ENCODE results near the gene KIF2C.
"Not testable (repeated sequence)": the region's sequence is repeated elsewhere in the genome, so short reads cannot be mapped to it uniquely, and the experiment has no call there.

Gene KIF2C

DNA sequence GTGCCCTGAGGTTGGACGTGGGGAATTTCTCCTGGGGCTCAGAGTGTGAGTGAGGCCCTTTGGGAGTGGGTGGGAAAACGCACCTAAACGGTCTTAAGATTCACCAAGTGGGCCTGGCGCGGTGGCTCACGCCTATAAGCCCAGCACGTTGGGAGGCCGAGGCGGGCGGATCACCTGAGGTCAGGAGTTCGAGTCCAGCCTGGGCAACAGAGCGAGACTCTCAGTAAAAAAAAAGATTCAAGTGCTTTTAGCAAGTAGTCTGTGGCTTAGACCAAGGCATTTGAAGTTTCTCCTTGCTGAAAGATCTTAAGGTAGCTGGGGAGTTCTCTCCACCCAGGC, 37.1 kb downstream of the KIF2C start:
- no peak for DNase-seq

DNA sequence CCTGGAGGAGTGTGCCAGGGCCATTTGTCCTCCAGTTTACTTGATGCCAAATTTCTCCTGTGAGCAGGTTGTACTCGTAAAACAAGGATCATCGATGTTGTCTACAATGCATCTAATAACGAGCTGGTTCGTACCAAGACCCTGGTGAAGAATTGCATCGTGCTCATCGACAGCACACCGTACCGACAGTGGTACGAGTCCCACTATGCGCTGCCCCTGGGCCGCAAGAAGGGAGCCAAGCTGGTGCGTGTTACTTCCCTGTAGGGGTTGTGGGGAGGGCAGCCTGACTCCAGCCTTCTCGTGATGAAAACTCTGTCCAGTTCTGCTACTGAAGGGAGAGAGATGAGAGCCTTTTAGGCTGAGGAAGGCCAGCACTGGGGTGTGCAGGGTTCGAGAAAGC, 37.9 kb downstream of the KIF2C start:
- DNase-seq = no peak

DNA sequence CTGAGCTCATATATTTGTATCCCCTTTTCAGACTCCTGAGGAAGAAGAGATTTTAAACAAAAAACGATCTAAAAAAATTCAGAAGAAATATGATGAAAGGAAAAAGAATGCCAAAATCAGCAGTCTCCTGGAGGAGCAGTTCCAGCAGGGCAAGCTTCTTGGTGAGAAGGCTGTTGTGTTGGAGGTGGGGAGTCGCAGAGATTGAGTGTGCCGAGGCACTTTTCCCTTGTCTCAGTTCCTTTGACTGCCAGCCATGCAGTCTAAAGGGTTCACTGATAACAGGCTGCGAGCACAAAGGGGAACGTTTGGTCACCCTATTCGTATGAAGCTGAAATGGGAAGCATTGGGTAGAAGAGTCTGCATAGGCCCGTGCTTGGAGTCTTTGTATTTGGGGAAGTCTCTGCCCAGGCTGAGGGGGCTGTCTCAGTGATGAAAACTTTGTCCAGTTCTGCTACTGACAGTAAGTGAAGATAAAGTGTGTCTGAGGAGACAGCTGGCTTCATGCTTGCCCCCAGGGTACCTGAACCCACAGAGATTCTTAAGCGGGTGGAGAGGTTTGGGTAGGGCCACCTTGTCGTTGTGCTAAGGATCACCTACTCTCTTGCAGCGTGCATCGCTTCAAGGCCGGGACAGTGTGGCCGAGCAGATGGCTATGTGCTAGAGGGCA, 38.5 kb downstream of the KIF2C start:
- no peak for DNase-seq

DNA sequence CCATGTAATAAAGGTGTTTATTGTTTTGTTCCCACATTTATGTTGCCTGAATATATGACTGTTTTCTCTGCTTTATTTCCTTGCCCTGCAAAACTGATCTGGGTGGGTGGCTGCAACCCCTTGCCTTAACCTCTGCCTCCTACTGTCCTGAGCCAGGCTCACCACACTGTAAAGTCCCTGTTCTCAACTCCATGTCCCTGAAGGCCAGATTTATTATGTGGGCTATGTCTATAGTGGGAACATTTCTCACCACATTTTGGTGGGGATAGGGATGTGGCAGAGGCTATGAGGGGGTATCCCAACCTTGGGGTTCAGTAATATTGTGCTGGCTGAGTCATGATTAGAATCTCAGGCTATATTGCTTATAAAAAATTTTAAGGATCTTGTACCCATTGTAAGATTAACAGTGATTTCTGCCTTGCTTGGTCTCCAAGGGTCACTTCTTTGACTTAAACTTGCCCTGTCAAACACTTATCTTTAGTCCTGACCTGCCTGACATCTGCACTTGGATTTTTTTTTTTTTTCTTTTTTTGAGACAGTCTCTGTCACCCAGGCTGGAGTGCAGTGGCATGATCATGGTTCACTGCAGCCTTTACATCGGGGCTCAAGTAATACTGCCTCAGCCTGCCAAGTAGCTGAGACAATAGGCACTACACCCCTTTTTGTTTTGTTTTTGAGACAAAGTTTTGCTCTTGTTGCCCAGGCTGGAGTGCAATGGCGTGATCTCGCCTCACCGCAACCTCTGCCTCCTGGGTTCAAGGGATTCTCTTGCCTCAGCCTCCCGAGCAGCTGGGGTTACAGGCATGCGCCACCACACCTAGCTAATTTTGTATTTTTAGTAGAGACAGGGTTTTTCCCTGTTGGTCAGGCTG, 39.3 kb downstream of the KIF2C start:
- DNase-seq = no peak

DNA sequence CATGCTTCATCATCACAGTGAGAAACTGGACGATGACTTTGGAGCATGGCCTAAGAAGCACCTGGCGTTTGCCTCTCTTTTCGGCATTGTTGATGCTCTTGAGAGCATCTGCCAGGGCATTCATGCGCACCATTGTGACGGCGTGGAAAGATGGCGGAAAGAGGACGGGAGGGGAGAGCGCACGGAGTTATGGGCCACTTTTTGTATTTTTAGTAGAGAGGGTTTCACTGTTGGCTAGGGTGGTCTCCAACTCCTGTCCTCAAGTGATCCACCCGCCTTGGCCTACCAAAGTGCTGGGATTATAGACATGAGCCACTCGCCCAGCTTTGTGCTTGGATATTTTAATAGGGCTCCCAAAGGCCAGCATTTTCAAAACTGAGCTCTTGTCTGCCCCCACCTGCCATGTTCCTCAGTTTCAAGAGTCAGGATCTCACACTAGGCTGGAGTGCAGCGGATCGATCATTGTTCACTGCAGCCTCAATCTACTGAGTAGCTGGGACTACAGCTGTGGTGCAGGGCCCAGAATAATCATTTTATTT, 41.0 kb downstream of the KIF2C start:
- no peak for DNase-seq

DNA sequence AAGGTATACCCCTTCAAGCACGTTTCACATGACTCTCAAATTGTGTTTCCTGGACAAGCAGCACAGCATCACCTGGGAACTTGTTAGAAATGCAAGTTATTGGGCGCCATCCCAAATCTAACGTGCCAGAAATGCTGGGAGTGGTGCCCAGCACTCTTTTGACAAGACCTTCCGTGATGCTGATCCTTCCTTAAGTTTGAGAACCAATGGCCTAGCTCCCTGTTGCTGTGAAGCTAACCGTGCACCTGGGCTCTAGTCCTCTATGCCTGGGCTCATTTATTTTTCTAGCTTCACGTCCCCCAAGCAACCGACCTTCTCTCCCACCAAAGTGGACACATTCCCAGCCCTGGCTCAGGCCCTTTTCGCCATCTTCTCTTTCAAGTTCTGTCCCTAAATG, 44.1 kb downstream of the KIF2C start:
- DNase-seq = no peak

DNA sequence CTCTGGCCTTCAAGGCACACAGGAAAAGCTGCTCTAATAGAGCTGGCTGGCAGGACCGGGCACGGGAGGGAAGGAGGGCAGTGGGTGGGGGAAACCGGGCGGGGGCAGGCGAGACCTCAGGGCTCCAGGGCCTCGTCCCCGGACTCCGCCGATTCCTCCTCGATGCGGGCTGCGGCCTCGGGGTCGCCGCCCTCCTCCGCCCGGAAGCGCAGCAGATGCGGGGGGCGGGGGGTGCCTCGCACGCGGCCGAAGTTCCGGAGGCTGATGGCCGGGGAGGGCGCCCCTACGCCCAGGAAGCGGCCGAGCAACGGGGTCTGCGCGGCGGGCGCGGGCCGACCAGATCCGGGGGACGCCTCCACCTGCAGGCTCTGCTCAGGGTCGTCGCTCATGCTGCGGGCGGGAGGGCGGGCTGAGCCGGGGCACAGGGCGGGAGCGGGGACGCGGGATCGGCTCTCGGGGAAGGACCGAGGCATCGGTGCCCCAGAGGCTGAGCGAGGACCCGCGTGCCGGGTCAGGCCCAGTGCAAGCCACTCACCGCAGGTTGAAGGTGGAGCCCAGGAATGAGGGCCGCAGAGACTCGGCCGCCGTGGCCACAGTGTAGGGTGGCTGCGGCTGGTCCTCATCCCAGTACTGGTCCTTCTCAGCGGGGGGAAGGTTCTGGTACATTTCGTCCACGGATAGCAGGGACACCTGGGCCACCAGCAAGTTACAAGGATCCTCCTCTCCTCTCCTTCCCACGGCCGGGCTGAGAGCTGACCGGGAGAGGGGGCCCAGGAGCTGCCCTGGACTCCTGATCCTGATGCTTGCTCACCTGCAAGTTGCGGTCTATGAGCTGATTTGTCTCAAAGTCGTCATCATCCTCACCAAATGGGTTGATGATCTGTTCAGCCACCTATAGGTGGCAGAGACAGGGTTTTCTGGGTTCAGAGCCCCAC, 44.7 kb downstream of the KIF2C start:
- DNase-seq = no peak

DNA sequence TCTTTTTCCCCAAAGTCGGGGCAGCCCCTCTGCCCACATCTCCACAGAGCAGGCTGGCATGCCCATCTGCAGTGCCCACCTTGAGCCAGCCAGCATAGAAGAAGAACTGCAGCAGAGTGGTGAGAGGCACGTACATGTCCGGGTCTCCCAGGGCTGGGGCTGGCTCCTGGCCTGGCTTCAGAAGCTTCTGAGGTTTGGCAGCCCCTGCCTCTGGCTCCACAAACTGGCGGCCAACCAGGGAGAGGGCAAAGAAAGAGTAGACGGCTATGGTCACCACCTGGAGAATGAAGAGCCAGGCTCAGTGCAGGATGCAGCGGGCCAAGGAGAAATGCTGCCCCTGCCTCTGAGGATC, 45.4 kb downstream of the KIF2C start:
- DNase-seq = no peak

DNA sequence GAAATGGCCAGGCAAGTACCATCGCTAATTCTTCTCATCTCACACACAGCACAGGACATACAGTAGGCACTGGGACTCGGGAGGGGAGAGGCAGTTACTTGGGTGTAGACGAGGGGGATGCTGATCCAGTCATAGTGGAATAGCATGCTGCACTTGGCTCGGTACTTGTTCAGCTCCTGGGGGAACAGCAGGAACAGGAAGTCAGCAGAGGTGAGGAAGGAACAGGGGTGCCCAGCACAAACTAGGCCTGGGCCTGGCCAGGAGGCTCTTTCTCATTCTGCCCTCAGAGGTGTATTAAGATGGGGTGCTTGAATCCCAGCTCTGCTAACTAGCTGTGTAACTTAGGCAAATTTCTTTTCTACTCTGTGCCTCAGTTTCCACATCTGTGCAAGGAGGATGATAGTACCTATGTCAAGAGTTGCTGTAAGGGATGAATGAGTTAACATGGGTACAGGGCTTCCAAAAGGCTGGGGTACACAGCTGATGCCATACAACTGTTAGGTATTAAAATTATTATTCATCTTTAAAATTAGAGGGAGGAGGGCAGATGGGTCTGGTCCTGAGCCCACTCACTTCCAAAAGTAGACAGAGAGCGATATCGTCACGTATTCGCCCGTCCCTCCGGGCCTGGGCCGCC, 46.0 kb downstream of the KIF2C start:
- no peak for DNase-seq

DNA sequence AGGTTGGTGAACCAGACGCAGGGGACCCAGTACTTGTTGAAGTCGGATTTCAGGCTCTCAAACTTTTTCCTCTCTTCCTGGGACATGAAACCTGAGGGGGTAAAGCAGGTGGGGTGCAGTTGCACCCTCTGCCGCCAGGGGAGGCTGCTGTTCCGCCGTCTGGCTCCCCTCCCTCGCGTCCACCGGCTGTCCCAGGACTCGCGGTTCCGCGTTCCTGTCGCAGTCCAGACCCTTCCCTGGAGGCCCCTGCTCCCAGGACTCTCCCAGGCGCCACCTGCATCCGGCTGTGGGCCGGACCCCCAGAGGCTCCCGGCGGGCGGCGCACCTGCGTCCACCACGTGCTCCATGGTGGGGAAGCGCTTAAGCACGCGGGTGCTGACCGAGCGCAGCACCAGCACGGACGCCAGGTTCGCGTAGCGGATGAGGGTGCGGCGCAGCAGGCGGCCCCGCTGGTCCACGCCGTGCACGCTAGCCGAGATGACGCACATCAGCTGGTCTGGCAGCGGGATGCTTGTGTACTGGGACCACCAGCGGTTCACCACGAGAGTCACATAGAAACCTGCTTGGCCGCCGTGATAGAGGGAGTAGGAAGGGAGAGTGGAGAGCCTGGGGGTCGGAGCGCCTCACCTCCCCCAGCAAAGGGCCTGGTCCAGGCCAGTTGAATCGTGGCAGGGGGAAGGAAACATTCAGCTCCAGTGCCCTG, 46.7 kb downstream of the KIF2C start:
- DNase-seq = no peak

DNA sequence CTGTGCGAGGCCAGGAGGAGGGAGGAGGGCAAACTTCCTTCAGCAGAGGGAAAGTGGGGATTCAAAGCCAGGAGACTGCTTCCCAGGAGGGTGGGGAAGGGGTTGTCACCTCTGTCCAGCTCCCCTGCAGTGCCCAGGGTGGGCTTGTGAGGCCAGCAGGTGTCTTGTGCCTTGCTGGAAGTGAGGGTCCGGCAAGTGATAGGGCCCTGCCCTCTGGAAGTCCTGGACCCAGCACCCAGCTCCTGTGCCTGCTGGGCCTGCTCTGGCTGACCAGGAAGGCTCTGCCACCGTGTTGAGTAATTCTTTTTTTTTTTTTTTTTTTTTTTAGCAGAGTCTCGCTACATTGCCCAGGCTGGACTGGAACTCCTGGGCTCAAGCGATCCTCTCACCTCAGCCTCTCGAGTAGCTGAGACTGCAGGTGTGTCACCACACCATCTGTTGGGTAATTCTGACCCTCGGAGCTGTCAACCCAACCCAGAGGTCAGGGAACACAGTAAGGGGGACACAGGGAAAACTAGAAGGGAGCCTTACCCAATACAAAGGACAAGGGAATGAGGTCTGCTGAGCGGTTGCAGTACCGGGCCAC, 47.3 kb downstream of the KIF2C start:
- no peak for DNase-seq

DNA sequence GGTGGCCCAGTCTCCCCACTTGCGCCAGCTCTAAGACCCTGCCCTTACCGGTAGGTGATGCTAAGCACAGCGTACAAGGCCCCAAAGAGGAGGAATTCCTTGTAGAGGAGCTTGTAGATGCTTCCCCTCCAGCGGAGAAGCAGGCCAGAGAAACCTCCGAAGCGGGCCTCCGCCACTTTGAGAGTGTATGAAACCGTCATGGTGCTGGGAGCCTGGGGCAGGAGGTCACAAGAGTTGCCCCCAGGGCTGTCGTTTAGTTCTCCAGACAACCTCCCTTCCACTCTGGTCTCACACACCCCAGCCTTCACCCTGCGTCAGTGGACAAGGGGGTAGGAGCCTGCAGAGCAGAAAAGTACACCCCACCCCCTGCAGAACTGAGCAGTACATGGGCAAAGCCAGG, 47.9 kb downstream of the KIF2C start:
- no peak for DNase-seq

DNA sequence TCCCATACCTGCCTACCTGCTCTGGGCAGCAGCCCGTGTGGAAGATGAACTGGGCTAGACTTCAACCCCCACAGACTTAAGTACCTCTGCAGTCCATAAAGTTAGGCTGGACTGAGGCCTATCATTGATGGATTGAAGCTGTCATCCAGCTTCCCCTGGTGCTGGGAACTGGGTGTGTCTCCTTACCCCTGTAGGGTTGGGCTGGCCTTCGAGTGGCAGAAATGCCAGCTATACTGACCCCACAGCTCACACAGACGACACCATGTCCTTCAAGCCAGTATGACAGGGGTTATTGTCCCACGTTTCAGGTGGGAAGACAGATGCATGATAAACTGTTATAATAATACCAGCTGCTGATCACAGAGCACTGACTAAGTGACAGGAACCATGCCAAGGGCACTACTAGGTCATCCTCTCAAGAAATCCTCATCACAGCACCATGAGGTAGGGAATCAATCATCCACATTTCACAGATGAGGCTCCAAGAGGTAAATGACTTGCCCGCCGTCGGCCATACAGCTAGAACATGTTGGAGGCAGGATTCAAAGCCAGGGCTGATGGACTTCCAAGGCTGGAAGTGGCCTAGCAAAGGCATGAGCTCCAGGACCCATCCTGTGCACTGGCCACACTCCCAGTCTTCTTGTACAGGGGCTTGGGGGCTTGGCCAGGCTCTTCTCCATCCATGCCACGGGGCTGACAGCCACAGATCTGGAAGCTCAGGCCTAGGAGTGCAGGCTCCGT, 48.7 kb downstream of the KIF2C start, which contains the start of gene BEST4:
BEST4 (minus strand) TSS at position 51 of the 741 bp plus-strand sequence. CDS start 465 bp downstream, outside the sequence.
- DNase-seq = no peak

DNA sequence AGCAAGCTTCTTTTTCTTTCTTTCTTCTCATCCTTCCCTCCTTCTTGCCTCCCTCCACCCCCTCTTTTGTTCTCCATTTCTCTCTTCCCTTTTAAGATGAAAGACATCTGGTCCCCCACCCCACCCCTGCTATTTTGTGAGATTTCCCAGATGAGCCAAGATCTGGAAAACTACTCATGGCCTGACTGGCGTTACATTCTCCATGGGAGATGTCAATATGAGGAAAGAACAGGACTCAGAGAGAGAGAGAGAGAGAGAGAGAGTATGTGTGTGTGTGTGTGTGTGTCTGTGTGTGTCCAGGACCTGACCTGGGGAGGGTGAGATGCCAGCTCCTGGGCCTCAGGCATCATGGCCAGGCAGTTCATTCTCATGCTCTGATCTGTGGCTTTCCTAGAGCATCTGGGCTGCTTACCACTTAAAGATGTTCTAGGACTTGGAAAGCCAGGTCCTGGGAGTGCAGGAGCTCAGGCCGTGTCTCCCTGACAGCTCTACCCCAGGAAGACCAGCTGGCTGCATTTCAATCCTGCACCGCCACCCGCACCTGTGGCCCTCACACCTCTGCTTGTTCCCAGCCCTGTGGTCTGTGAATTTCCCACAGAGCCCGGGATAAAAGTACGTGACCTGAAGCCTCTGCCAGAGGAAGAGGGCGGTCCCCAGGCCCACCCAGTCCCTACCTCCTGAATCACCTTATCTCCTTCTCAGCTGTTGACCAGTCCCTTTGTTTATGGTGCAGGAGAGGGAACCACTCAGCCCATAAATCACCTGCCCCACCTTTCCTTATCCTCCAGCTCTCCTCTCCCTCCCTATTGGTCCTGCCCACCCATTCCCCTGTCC, 51.5 kb downstream of the KIF2C start:
- DNase-seq = no peak

DNA sequence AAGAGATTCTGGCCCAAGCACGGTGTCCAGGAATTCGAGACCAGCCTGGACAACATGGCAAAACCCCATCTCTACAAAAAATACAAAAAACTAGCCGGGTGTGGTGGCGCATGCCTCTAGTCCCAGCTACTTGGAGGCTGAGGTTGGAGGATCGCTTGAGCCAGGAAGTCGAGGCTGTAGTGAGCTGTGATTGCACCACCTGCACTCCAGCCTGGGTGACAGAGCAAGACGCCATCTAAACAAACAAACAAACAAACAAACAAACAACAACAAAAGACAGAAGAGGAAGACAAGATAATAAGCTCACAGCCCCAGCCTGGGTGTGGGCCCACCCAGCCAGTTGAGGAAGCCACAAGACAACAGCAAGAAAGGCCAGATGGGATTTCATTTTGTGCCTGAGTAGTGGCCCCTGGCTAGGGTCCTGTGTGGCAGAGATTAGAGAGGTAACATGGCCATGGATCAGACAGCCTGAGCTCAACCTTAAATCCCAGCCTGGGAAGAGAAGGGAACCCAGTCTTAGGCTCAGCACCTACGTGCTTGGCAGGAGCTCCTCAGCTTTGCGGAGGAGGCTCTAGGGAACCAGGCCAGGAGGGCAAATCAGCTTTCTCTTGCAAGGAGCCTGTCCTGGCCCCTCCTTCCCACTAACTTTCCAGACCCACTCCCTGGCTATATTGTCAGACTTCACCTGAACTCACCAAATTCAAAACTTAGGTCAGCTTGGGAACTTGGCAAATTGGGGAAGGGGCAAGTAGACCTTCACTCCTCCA, 53.3 kb downstream of the KIF2C start:
- DNase-seq = no peak

DNA sequence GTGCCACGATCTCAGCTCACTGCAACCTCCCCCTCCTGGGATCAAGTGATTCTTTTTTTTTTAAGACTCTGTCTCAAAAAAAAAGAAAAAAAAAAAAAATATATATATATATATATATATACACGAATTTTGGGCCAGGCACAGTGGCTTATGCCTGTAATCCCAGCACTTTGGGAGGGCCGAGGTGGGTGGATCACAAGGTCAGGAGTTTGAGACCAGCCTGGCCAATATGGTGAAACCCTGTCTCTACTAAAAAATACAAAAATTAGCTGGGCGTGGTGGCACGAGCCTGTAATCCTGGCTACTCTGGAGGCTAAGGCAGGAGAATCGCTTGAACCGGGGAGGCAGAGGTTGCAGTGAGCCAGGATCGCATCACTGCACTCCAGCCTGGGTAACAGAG, 58.2 kb downstream of the KIF2C start:
- not testable (repeated sequence) for DNase-seq

DNA sequence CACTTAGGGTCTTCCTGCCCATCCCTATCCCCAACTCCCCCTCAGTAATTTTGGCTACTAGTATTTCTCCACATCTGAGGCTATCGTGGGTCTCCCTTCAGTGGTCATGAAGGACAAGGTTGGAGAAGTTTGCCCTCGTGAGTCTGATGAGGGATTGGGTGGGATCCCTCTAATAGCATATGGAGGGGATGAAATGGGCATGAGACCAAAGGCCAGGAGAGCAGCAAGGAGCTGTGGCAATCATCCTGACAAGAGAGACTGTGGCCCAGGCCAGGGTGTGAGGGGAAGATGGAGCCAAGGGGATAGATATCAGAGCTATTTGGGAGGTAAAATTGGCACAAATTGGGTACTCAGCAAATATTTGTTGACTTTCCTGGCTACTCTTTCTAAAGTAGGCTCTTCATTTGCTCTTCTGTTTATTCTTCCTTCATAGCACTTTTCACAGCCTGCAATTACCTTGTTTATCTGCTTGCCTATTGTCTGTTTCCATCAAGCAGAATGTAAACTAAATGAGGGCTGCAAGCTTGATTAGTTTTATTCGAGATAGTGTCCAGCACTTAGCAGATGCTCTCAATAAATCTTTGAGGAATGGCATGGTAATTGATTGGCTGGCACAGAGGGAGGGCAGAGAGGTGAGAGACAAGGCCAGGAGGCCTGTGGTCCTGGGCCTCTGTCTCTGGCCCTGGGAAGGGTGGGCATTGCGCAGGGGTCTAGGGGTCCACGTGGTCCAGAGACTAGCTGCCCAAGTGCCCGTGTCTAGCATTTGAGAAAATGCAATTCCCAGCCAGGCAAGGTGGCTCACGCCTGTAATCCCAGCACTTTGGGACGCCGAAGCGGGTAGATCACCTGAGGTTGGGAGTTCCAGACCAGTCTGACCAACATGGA, 59.1 kb downstream of the KIF2C start:
- no peak for DNase-seq
